Uterus (tissue), 2 donors: ENCODE data around the gene ASAP2.

Experiments
- CTCF ChIP-seq, 4 experiments: fragments of 200-600 bp in 2 of 4; fragments of 450-650 bp in 2 of 4; sonication (generic) in 2 of 4; IDR thresholded peaks; one replicate each; pipeline ENCODE4 v1.5.1; 2016 to 2019; ENCODE audit warnings: antibody characterized with exemption in 4 of 4, mild to moderate bottlenecking in 2 of 4, moderate library complexity in 1 of 4
- POLR2A ChIP-seq, 2 donors: fragments of 450-650 bp; IDR thresholded peaks; one replicate each; pipeline ENCODE4 v1.6.1; 2016; ENCODE audit warnings: antibody characterized with exemption in 2 of 2, mild to moderate bottlenecking in 1 of 2, moderate library complexity in 1 of 2

DNA sequence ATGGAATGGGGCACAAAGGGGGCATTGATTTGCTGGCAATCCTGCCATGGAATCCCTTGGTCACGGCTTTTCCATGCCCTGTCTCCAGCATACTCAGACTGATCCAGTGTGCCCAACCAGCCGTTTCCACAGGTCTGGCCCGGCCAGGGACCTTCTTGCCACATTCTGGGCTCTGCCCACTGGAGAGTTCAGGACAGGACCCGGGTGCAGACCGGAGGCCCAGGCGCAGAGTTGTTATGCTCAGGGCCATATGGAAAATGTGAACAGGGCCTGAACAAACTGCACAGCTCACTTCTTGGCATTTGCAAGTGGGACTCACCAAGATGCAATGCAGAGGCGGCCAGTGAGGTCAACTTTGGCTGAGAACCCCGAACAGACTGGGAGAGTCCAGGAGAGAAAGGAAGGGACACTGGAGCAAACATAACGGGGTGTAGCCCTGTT lies 15.6 kb upstream of the ASAP2 start:
- no peak for TF ChIP-seq CTCF (IDR thresholded peaks at IDR 0.05)
- no peak for TF ChIP-seq POLR2A (IDR thresholded peaks at IDR 0.05)
